ENCODE measurements around the gene OR6M1. TPM values are rescaled to one million over a fixed set of nuclear protein-coding genes. Genes with fewer than 3 reads are reported as not detected.

OR6M1 gene
- total RNA-seq, 2 experiments from 2014 or later, result not detected

- H3K36me3 Mint-ChIP-seq (ENCODE audit: low read depth), result no peaks in the 10 kb centered on the region
- ATAC-seq, result no peak
- no peak for DNase-seq
- no peaks in the 10 kb centered on the region for H3K4me1 Mint-ChIP-seq (ENCODE audit: low read depth)
- ChIA-PET POLR2A (interaction anchor here (0.7 kb wide), 1 partner anchor 280 kb away, joined by 3 read pairs; no protein-coding TSS in a partner anchor), CTCF (interaction anchor here (0.7 kb wide), 1 partner anchor 91 kb away, joined by 4 read pairs; no protein-coding TSS in a partner anchor)
- H3K27me3 Mint-ChIP-seq (ENCODE audit: low read depth), result peaks cover under 1% of the 10 kb centered on the region
- H3K4me3 Mint-ChIP-seq, result no peak overlapping the region
- no peaks in the 10 kb centered on the region for H3K9me3 Mint-ChIP-seq (ENCODE audit: insufficient read depth)
- no peak overlapping the region for H3K27ac Mint-ChIP-seq
Observed at GRCh38 chr11:123801765-123802164, 4.4 kb downstream of the OR6M1 start.

- H3K27me3 Mint-ChIP-seq (ENCODE audit: low read depth), result no peaks in the 10 kb centered on the region
- H3K4me1 Mint-ChIP-seq (ENCODE audit: low read depth), result no peaks in the 10 kb centered on the region
- ChIA-PET POLR2A (no interaction called here), CTCF (no interaction called here)
- H3K9me3 Mint-ChIP-seq (ENCODE audit: insufficient read depth), result no peaks in the 10 kb centered on the region
- ATAC-seq (no peak), DNase-seq (no peak)
- H3K27ac Mint-ChIP-seq, result no peak overlapping the region
- H3K4me3 Mint-ChIP-seq, result no peak overlapping the region
- H3K36me3 Mint-ChIP-seq (ENCODE audit: low read depth), result no peaks in the 10 kb centered on the region
Observed at GRCh38 chr11:123800036-123800435, 6.1 kb downstream of the OR6M1 start.

GRCh38 chr11:123799438-123799837 is 6.7 kb downstream of the OR6M1 start:
- DNase-seq (no peak), ATAC-seq (no peak)
- no peak overlapping the region for H3K4me3 Mint-ChIP-seq
- POLR2A ChIA-PET, result no interaction called here
- H3K9me3 Mint-ChIP-seq (ENCODE audit: insufficient read depth), result no peaks in the 10 kb centered on the region
- H3K36me3 Mint-ChIP-seq (ENCODE audit: low read depth), result no peaks in the 10 kb centered on the region
- CTCF ChIA-PET, result interaction anchor here (1.2 kb wide), 1 partner anchor 88 kb away, joined by 3 read pairs; no protein-coding TSS in a partner anchor
- no peaks in the 10 kb centered on the region for H3K4me1 Mint-ChIP-seq (ENCODE audit: low read depth)
- no peaks in the 10 kb centered on the region for H3K27me3 Mint-ChIP-seq (ENCODE audit: low read depth)
- no peak overlapping the region for H3K27ac Mint-ChIP-seq

GRCh38 chr11:123798513-123799252 is 7.5 kb downstream of the OR6M1 start:
- H3K27ac Mint-ChIP-seq, result no peak overlapping the region
- H3K4me1 Mint-ChIP-seq (ENCODE audit: low read depth), result no peaks in the 10 kb centered on the region
- no peak for DNase-seq
- H3K36me3 Mint-ChIP-seq (ENCODE audit: low read depth), result no peaks in the 10 kb centered on the region
- ATAC-seq, result no peak
- H3K4me3 Mint-ChIP-seq, result no peak overlapping the region
- CTCF ChIA-PET, result interaction anchor here (1.2 kb wide), 1 partner anchor 87 kb away, joined by 3 read pairs; no protein-coding TSS in a partner anchor
- H3K9me3 Mint-ChIP-seq (ENCODE audit: insufficient read depth), result no peaks in the 10 kb centered on the region
- POLR2A ChIA-PET, result no interaction called here
- no peaks in the 10 kb centered on the region for H3K27me3 Mint-ChIP-seq (ENCODE audit: low read depth)

GRCh38 chr11:123798079-123798478 is 8.1 kb downstream of the OR6M1 start:
- Mint-ChIP-seq H3K9me3 (ENCODE audit: insufficient read depth) (no peaks in the 10 kb centered on the region), H3K36me3 (ENCODE audit: low read depth) (no peaks in the 10 kb centered on the region), H3K4me3 (no peak overlapping the region), H3K27ac (no peak overlapping the region), H3K4me1 (ENCODE audit: low read depth) (no peaks in the 10 kb centered on the region), H3K27me3 (ENCODE audit: low read depth) (no peaks in the 10 kb centered on the region)
- ChIA-PET CTCF (interaction anchor here (1.2 kb wide), 1 partner anchor 87 kb away, joined by 3 read pairs; no protein-coding TSS in a partner anchor), POLR2A (no interaction called here)
- DNase-seq (no peak), ATAC-seq (no peak)

- Mint-ChIP-seq H3K27ac (no peak overlapping the region), H3K4me3 (no peak overlapping the region), H3K27me3 (ENCODE audit: low read depth) (no peaks in the 10 kb centered on the region), H3K9me3 (ENCODE audit: insufficient read depth) (no peaks in the 10 kb centered on the region), H3K36me3 (ENCODE audit: low read depth) (no peaks in the 10 kb centered on the region), H3K4me1 (ENCODE audit: low read depth) (no peaks in the 10 kb centered on the region)
- DNase-seq (no peak), ATAC-seq (no peak)
- ChIA-PET POLR2A (no interaction called here), CTCF (no interaction called here)
Observed at GRCh38 chr11:123797541-123797940, 8.6 kb downstream of the OR6M1 start.

- no peaks in the 10 kb centered on the region for H3K36me3 Mint-ChIP-seq (ENCODE audit: low read depth)
- no peak overlapping the region for H3K27ac Mint-ChIP-seq
- ATAC-seq, result no peak
- H3K4me1 Mint-ChIP-seq (ENCODE audit: low read depth), result no peaks in the 10 kb centered on the region
- ChIA-PET CTCF (no interaction called here), POLR2A (no interaction called here)
- no peaks in the 10 kb centered on the region for H3K9me3 Mint-ChIP-seq (ENCODE audit: insufficient read depth)
- H3K27me3 Mint-ChIP-seq (ENCODE audit: low read depth), result no peaks in the 10 kb centered on the region
- H3K4me3 Mint-ChIP-seq, result no peak overlapping the region
- DNase-seq, result no peak
Observed at GRCh38 chr11:123797114-123797513, 9.0 kb downstream of the OR6M1 start.

GRCh38 chr11:123796226-123796625 is 9.9 kb downstream of the OR6M1 start:
- ATAC-seq, result no peak
- POLR2A ChIA-PET, result no interaction called here
- no peaks in the 10 kb centered on the region for H3K36me3 Mint-ChIP-seq (ENCODE audit: low read depth)

GRCh38 chr11:123783536-123783935 is 22.6 kb downstream of the OR6M1 start:
- no peaks in the 10 kb centered on the region for H3K9me3 Mint-ChIP-seq (ENCODE audit: insufficient read depth)
- ATAC-seq, result no peak
- CTCF ChIA-PET, result no interaction called here

More at GRCh38 chr11:123796226-123796625, 9.9 kb downstream of the OR6M1 start:
- H3K27ac Mint-ChIP-seq, result no peak overlapping the region
- no peak for DNase-seq
- H3K4me1 Mint-ChIP-seq (ENCODE audit: low read depth), result no peaks in the 10 kb centered on the region
- H3K27me3 Mint-ChIP-seq (ENCODE audit: low read depth), result no peaks in the 10 kb centered on the region
- H3K4me3 Mint-ChIP-seq, result no peak overlapping the region
- H3K9me3 Mint-ChIP-seq (ENCODE audit: insufficient read depth), result no peaks in the 10 kb centered on the region
- CTCF ChIA-PET, result no interaction called here

GRCh38 chr11:123778511-123778910 is 27.6 kb downstream of the OR6M1 start:
- ChIA-PET CTCF (no interaction called here), POLR2A (no interaction called here)
- H3K27ac Mint-ChIP-seq, result no peak overlapping the region
- DNase-seq, result no peak
- H3K27me3 Mint-ChIP-seq (ENCODE audit: low read depth), result peaks cover 4% of the 10 kb centered on the region
- no peaks in the 10 kb centered on the region for H3K36me3 Mint-ChIP-seq (ENCODE audit: low read depth)
- H3K4me1 Mint-ChIP-seq (ENCODE audit: low read depth), result no peaks in the 10 kb centered on the region
- no peak for ATAC-seq
- H3K9me3 Mint-ChIP-seq (ENCODE audit: insufficient read depth), result no peaks in the 10 kb centered on the region
- H3K4me3 Mint-ChIP-seq, result no peak overlapping the region

More at GRCh38 chr11:123783536-123783935, 22.6 kb downstream of the OR6M1 start:
- POLR2A ChIA-PET, result no interaction called here
- Mint-ChIP-seq H3K27me3 (ENCODE audit: low read depth) (peaks cover 5% of the 10 kb centered on the region), H3K36me3 (ENCODE audit: low read depth) (no peaks in the 10 kb centered on the region), H3K27ac (no peak overlapping the region), H3K4me1 (ENCODE audit: low read depth) (no peaks in the 10 kb centered on the region), H3K4me3 (no peak overlapping the region)
- DNase-seq, result no peak

- no peak overlapping the region for H3K4me3 Mint-ChIP-seq
- no peak overlapping the region for H3K27ac Mint-ChIP-seq
- ATAC-seq (no peak), DNase-seq (no peak)
- H3K4me1 Mint-ChIP-seq (ENCODE audit: low read depth), result no peaks in the 10 kb centered on the region
- no peaks in the 10 kb centered on the region for H3K9me3 Mint-ChIP-seq (ENCODE audit: insufficient read depth)
- POLR2A ChIA-PET, result no interaction called here
- H3K27me3 Mint-ChIP-seq (ENCODE audit: low read depth), result peaks cover 4% of the 10 kb centered on the region
- no peaks in the 10 kb centered on the region for H3K36me3 Mint-ChIP-seq (ENCODE audit: low read depth)
- CTCF ChIA-PET, result no interaction called here
Observed at GRCh38 chr11:123775715-123776549, 30.2 kb downstream of the OR6M1 start.

- Mint-ChIP-seq H3K4me1 (ENCODE audit: low read depth) (no peaks in the 10 kb centered on the region), H3K36me3 (ENCODE audit: low read depth) (no peaks in the 10 kb centered on the region), H3K9me3 (ENCODE audit: insufficient read depth) (no peaks in the 10 kb centered on the region), H3K27ac (no peak overlapping the region), H3K4me3 (no peak overlapping the region), H3K27me3 (ENCODE audit: low read depth) (peaks cover 4% of the 10 kb centered on the region)
- ATAC-seq, result no peak
- ChIA-PET POLR2A (interaction anchor here (0.6 kb wide), 1 partner anchor 20 kb away, joined by 3 read pairs; no protein-coding TSS in a partner anchor), CTCF (no interaction called here)
- no peak for DNase-seq
Observed at GRCh38 chr11:123775289-123775688, 30.9 kb downstream of the OR6M1 start.
